OCI-LY7 (cell line): ENCODE data around the gene IKBKE.

Experiments used
- CTCF ChIP-seq: fragments of 200-600 bp; sonication (generic); conservative IDR thresholded peaks from 2 replicates; pipeline ENCODE4 v1.5.1; 2014; ENCODE audit warnings: mild to moderate bottlenecking, antibody characterized with exemption, low read length, moderate library complexity, mixed read lengths
- EZH2phosphoT487 ChIP-seq: fragments of 200-600 bp; sonication (generic); IDR thresholded peaks from 2 replicates; pipeline ENCODE4 v1.6.1; 2018; ENCODE audit warnings: low read depth, borderline replicate concordance, mild to moderate bottlenecking, mixed run types, antibody characterized with exemption, low read length, moderate library complexity, mixed read lengths

DNA sequence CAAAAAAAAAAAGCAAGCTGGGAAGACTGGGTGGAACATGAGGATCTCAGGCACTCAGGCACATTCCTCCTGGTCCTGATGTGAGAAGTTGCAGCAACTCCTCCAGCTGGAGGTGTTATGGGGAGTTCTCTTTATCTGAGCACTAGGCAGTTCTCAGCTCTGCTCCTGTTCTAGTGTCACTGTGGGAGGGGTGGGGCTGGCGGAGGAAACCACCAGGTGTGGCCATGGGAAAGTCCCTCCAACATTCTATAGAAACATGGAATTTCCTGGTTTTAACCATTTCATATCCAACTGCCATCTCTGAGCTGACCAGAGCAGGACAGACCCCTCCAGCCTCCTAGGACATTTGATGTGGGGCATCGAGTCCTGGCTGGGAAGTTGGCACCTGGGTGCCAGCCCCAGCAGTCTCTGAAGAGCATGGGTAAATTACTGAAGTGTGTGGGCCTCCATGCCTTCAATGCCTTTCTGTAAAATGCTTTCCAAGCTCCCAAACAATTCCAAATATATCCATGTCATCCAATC, 804 bp upstream of the IKBKE start:
- TF ChIP-seq CTCF (no peak), EZH2phosphoT487 (no peak)
